Gastroesophageal sphincter (tissue), 3 donors: Measurements from ENCODE around the gene TM4SF18.

ENCODE experiments used
- EP300 ChIP-seq: sonication (generic); formaldehyde crosslinking; IDR thresholded peaks from one replicate; pipeline ENCODE4 v1.6.1; 2017; ENCODE audit warnings: antibody characterized with exemption, mild to moderate bottlenecking
- POLR2A ChIP-seq, 2 donors: fragments of 450-650 bp; IDR thresholded peaks; one replicate each; pipeline ENCODE4 v1.6.1; 2017; ENCODE audit warnings: antibody characterized with exemption in 2 of 2, mild to moderate bottlenecking in 2 of 2, moderate library complexity in 1 of 2
- POLR2AphosphoS5 ChIP-seq: sonication (generic); formaldehyde crosslinking; IDR thresholded peaks from one replicate; pipeline ENCODE4 v1.6.1; 2017; ENCODE audit warnings: antibody characterized with exemption
- TF ChIP-seq, protein P1 (sequence below), 4 experiments: fragments of 200-600 bp in 2 of 4; fragments of 450-650 bp in 2 of 4; sonication (generic) in 1 of 4; IDR thresholded peaks; one replicate each; pipeline ENCODE4 v1.5.1; 2017 to 2019; ENCODE audit warnings: antibody characterized with exemption in 4 of 4, mild to moderate bottlenecking in 2 of 4, moderate library complexity in 2 of 4

DNA sequence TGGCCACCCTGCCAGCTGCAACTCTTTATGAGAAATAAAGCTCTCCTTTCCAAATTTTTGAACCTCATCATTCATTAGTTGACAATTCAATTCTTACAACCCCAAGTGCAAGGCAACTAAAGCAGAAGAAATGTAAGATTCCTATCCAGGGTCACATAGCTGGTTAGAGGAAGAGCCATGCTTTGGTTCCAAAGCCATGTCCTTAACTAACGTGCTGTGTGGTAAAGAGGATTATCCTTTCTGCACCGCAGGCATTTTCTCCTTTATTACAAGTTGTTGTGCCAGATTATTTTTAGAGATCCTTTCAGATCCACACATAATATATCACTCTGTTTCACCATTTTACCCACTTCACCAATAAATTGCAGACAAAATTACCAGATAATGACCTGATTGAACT, 36.5 kb downstream of the TM4SF18 start:
- TF ChIP-seq, protein P1, sequence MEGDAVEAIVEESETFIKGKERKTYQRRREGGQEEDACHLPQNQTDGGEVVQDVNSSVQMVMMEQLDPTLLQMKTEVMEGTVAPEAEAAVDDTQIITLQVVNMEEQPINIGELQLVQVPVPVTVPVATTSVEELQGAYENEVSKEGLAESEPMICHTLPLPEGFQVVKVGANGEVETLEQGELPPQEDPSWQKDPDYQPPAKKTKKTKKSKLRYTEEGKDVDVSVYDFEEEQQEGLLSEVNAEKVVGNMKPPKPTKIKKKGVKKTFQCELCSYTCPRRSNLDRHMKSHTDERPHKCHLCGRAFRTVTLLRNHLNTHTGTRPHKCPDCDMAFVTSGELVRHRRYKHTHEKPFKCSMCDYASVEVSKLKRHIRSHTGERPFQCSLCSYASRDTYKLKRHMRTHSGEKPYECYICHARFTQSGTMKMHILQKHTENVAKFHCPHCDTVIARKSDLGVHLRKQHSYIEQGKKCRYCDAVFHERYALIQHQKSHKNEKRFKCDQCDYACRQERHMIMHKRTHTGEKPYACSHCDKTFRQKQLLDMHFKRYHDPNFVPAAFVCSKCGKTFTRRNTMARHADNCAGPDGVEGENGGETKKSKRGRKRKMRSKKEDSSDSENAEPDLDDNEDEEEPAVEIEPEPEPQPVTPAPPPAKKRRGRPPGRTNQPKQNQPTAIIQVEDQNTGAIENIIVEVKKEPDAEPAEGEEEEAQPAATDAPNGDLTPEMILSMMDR (IDR thresholded peaks at IDR 0.05): no peak
- TF ChIP-seq POLR2A (IDR thresholded peaks at IDR 0.05) (no peak), POLR2AphosphoS5 (no peak), EP300 (no peak)
